HEK293 (cell line): Measurements from ENCODE around the gene AOAH.

Experiments
- ATF2 ChIP-seq: fragments of 450-650 bp; formaldehyde crosslinking; IDR thresholded peaks from 2 replicates; pipeline ENCODE4 v1.5.1; 2016; ENCODE audit warnings: missing biosample characterization, missing genetic modification characterization, low read depth
- BCL11A ChIP-seq: fragments of 450-650 bp; formaldehyde crosslinking; IDR thresholded peaks from 2 replicates; pipeline ENCODE4 v1.5.1; 2016; ENCODE audit warnings: low read depth, missing biosample characterization, missing genetic modification characterization
- CTCF ChIP-seq: fragments of 450-650 bp; formaldehyde crosslinking; IDR thresholded peaks from 2 replicates; pipeline ENCODE4 v1.5.1; 2016; ENCODE audit warnings: missing biosample characterization, missing genetic modification characterization
- PATZ1 ChIP-seq: fragments of 450-650 bp; formaldehyde crosslinking; IDR thresholded peaks from 2 replicates; pipeline ENCODE4 v1.5.1; 2016; ENCODE audit warnings: missing biosample characterization, missing genetic modification characterization
- ZBTB44 ChIP-seq: fragments of 450-650 bp; IDR thresholded peaks from 2 replicates; pipeline ENCODE4 v1.5.1; 2018; ENCODE audit warnings: missing biosample characterization, mild to moderate bottlenecking, missing genetic modification characterization
- ZFP3 ChIP-seq: fragments of 450-650 bp; formaldehyde crosslinking; IDR thresholded peaks from 2 replicates; pipeline ENCODE4 v1.5.1; 2016; ENCODE audit warnings: low read depth, missing biosample characterization, missing genetic modification characterization
- ZFP41 ChIP-seq: fragments of 450-650 bp; formaldehyde crosslinking; IDR thresholded peaks from 2 replicates; pipeline ENCODE4 v1.5.1; 2016; ENCODE audit warnings: missing biosample characterization, missing genetic modification characterization, borderline replicate concordance
- ZNF138 ChIP-seq: fragments of 450-650 bp; formaldehyde crosslinking; IDR thresholded peaks from 2 replicates; pipeline ENCODE4 v1.5.1; 2016; ENCODE audit warnings: missing biosample characterization, missing genetic modification characterization, borderline replicate concordance
- ZNF354C ChIP-seq: fragments of 450-650 bp; formaldehyde crosslinking; IDR thresholded peaks from 2 replicates; pipeline ENCODE4 v1.5.1; 2016; ENCODE audit warnings: missing biosample characterization, missing genetic modification characterization, low read depth, borderline replicate concordance
- ZNF501 ChIP-seq: fragments of 450-650 bp; formaldehyde crosslinking; IDR thresholded peaks from 2 replicates; pipeline ENCODE4 v1.5.1; 2016; ENCODE audit warnings: missing biosample characterization, missing genetic modification characterization
- ZNF510 ChIP-seq: fragments of 450-650 bp; formaldehyde crosslinking; IDR thresholded peaks from 2 replicates; pipeline ENCODE4 v1.5.1; 2018; ENCODE audit warnings: mild to moderate bottlenecking, missing genetic modification characterization, missing biosample characterization; ENCODE audit not compliant: insufficient replicate concordance
- ZNF704 ChIP-seq: fragments of 450-650 bp; formaldehyde crosslinking; IDR thresholded peaks from 2 replicates; pipeline ENCODE4 v1.5.1; 2016; ENCODE audit warnings: missing biosample characterization, missing genetic modification characterization

DNA sequence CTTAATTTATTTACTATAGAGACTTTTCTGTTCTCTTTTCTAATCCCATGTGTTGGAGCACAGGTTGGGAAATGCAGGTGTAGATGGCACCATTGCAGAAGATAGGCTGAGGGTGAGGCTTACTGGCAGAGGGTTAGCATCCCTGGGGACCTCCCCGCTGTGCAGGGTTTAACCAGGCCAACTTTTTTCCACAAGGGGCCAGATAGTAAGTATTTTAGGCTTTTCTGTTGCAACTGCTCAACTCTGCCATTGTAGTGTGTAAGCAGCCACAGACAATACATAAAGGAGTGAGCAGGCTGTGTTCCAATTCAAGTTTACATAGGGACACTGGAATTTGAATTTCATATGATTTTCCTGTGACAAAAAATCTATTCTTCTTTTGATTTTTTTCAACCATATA is 34.6 kb upstream of the AOAH start:
- no peak for TF ChIP-seq ZNF510
- no peak for TF ChIP-seq ZNF138
- no peak for TF ChIP-seq CTCF (tag by site-specific recombination)
- TF ChIP-seq ZFP41, result no peak
- no peak for TF ChIP-seq BCL11A
- no peak for TF ChIP-seq ZNF354C (tag by site-specific recombination)
- TF ChIP-seq ZNF704, result no peak
- TF ChIP-seq PATZ1 (tag by site-specific recombination), result no peak
- no peak for TF ChIP-seq ZFP3
- TF ChIP-seq ZBTB44 (tag by site-specific recombination), result no peak
- TF ChIP-seq ZNF501 (tag by site-specific recombination), result no peak
- no peak for TF ChIP-seq ATF2 (tag by site-specific recombination)
